ENCODE data around the gene WFIKKN1.

- no peak for TF ChIP-seq POLR2A (IDR thresholded peaks at IDR 0.05)
- TF ChIP-seq, protein P1, sequence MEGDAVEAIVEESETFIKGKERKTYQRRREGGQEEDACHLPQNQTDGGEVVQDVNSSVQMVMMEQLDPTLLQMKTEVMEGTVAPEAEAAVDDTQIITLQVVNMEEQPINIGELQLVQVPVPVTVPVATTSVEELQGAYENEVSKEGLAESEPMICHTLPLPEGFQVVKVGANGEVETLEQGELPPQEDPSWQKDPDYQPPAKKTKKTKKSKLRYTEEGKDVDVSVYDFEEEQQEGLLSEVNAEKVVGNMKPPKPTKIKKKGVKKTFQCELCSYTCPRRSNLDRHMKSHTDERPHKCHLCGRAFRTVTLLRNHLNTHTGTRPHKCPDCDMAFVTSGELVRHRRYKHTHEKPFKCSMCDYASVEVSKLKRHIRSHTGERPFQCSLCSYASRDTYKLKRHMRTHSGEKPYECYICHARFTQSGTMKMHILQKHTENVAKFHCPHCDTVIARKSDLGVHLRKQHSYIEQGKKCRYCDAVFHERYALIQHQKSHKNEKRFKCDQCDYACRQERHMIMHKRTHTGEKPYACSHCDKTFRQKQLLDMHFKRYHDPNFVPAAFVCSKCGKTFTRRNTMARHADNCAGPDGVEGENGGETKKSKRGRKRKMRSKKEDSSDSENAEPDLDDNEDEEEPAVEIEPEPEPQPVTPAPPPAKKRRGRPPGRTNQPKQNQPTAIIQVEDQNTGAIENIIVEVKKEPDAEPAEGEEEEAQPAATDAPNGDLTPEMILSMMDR (IDR thresholded peaks at IDR 0.05): no peak
Measured at GRCh38 chr16:590815-591200, 40.0 kb upstream of the WFIKKN1 start.
